Choroid plexus epithelial cell (primary cell): Measurements from ENCODE around the gene SLC22A23.
A peak's percentile ranks its signal among the peaks of the same experiment; 100 is the strongest.

Source experiments
- DNase-seq: peaks from one replicate; pipeline ENCODE4 v3.0.0-alpha.2; 2010; ENCODE audit warnings: low read depth
- H3K4me3 ChIP-seq: 2 replicates; pipeline ENCODE4 v1.5.1; 2011; ENCODE audit warnings: low read depth, mild to moderate bottlenecking, control low read depth, low read length, moderate library complexity
- CTCF ChIP-seq: conservative IDR thresholded peaks from 2 replicates; pipeline ENCODE4 v1.5.1; 2011; ENCODE audit warnings: low read depth, mild to moderate bottlenecking, control low read depth, inconsistent platforms, low read length, moderate library complexity

Gene SLC22A23

GRCh38 chr6:3500262-3501014 lies 43.6 kb upstream of the SLC22A23 start:
- DNase-seq: peak; percentile 75
- H3K4me3 ChIP-seq: no peak overlapping the region
- no peak for TF ChIP-seq CTCF

DNA sequence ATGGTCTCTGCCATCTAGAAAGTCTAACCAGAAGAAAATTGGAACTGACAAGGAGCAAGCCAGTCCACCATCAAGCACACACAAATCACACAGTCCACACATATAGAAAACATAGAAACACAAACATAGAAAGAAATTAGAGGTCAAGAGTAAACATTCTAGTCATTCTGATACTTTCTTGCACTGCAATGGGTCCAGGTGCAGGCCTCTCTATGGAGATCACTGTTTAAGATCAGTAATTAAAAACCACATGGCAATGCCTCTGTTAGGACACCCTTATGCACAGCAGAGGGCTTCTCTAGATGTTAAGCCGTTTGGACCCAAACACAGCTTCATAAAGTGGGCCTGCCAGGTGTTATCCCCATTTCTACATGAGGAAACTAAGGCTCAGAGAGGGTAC lies 42.8 kb upstream of the SLC22A23 start:
- no peak for DNase-seq
- TF ChIP-seq CTCF: no peak

DNA sequence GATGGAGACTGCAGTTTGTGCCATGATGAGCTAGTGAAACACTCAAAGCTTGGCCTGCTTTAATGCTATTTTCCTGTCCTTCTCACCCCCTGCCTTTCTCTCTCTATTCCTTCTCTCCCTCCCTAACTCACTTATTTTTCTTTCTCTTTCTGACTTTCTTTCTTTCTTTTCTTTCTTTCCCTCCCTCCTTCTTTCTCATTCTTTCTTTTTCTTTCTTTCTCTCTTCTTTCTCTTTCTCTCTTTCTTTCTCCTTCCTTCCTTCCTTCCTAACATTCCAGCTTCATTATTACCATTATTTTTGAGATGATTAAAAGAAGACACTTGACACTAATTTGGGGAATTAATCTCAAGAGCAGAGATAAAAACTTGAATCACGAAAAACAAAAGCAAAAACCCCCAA lies 39.5 kb upstream of the SLC22A23 start:
- no peak overlapping the region for H3K4me3 ChIP-seq
- DNase-seq: no peak
- TF ChIP-seq CTCF: no peak

More for the DNA sequence above, 42.8 kb upstream of the SLC22A23 start:
- no peak overlapping the region for H3K4me3 ChIP-seq

DNA sequence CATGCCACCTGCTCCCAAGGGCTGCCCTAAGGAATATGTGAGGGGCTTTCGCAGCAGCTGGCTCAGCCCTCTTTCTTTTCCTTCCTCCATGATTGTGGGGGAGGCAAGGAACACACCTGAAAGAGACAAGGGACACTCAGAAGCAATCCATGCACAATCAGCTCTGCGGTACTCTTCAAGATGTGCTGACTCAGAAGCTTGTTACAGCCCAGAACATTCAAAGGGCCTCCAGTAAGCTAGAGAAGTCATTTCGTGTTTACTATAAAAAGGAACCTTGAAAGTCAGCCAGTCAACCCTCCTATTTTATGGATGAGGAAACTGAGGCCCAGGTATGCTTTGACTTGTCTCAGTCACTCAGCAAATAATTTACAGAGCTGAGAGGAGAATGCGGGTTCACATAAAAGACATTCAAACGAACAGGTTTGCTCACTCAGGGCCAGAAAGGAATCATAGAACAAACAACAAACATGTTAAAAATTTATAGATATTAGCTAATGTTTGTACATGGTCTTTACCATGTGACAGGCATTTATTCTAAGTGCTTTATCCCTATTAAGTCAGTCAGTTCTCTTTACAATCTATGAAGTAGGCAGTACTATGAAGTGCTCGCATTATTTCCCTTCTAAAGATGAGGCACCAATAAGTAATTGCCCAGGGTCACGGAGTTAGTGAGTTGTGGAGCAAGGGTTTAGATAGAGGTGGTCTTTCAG lies 37.7 kb upstream of the SLC22A23 start:
- no peak for TF ChIP-seq CTCF
- H3K4me3 ChIP-seq: no peak overlapping the region
- no peak for DNase-seq

DNA sequence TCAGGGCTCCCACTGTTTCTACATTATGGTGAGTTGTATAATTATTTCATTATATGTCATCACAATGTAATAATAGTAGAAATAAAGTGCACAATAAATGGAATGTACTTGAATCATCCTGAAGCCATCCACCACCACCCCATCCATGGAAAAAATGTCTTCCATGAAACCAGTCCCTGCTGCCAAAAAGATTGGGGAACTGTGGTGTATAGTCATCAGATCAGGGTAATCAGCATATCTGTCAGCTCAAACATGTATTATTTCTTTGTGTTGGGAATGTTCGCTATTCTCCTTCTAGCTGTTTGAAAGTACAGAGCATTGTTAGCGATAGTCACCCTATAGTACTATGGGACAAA lies 33.8 kb upstream of the SLC22A23 start:
- TF ChIP-seq CTCF: no peak
- DNase-seq: no peak
- H3K4me3 ChIP-seq: no peak overlapping the region

DNA sequence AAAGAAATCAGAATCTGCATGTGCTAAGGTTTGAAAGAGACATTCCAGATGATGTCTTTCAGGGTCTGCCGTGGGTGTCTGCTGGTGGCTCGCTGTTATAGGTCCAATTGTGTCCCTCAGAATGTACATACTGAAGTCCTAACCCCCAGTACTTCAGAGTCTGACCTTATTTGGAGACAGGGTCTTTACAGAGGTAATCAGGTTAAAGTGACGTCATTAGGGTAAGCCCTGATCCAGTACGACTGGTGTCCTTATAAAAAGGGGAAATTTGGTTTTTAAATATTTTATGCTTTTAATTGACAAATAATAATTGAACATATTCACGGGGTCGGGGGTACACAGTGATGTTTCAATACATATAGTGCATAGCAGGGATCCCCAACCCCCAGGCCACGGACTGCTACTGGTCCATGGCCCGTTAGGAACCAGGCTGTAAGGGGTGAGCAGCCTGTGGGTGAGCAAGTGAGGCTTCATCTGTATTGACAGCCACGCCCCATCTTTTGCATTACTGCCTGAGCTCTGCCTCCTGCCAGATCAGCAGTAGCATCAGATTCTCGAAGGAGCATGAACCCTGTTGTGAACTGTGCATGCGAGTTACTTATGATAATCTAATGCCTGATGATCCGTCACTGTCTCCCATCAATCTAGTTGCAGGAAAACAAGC lies 33.2 kb upstream of the SLC22A23 start:
- DNase-seq: no peak
- H3K4me3 ChIP-seq: no peak overlapping the region
- no peak for TF ChIP-seq CTCF
